HUES6 (cell line): ENCODE results near the gene ZMYM2.

Experiments
- H3K27ac ChIP-seq: 2 replicates; pipeline ENCODE4 v1.7.0; 2013; ENCODE audit warnings: low read depth, mild to moderate bottlenecking, low read length, inconsistent platforms
- H3K27me3 ChIP-seq: 2 replicates; pipeline ENCODE4 v1.6.1; 2013; ENCODE audit warnings: low read length; ENCODE audit not compliant: control insufficient read depth, insufficient read depth
- H3K36me3 ChIP-seq: 2 replicates; pipeline ENCODE4 v1.6.1; 2013; ENCODE audit warnings: low read length; ENCODE audit not compliant: control insufficient read depth, insufficient read depth
- H3K4me1 ChIP-seq: 2 replicates; pipeline ENCODE4 v1.6.1; 2013; ENCODE audit warnings: low read length; ENCODE audit not compliant: control insufficient read depth, insufficient read depth
- H3K4me3 ChIP-seq: 2 replicates; pipeline ENCODE4 v1.5.1; 2013; ENCODE audit warnings: low read depth, low read length
- H3K9ac ChIP-seq: one replicate; pipeline ENCODE4 v1.6.1; 2013; ENCODE audit warnings: mild to moderate bottlenecking, low read length
- H3K9me3 ChIP-seq: 2 replicates; pipeline ENCODE4 v1.6.1; 2013; ENCODE audit warnings: low read depth, low read length; ENCODE audit not compliant: control insufficient read depth, insufficient read depth

The ZMYM2 gene

GRCh38 chr13:19958155-19959111 lies at the start of gene ZMYM2:
TSS of gene ZMYM2 (plus strand) at chr13:19958727. CDS start at chr13:19993073, 34,346 bp downstream.
- Histone ChIP-seq H3K4me1 (peaks cover 12% of the 10 kb centered on the region), H3K36me3 (peaks cover 28% of the 10 kb centered on the region), H3K27me3 (no peaks in the 10 kb centered on the region), H3K4me3 (peak within 1 kb of the TSS; percentile 90), H3K9me3 (no peaks in the 10 kb centered on the region), H3K9ac (peak within 1 kb of the TSS; percentile 98), H3K27ac (peak within 1 kb of the TSS; percentile 99)

- no peak overlapping the region for H3K4me3 ChIP-seq
- no peaks in the 10 kb centered on the region for H3K9me3 ChIP-seq
- H3K27me3 ChIP-seq: no peaks in the 10 kb centered on the region
- H3K27ac ChIP-seq: no peak overlapping the region
- no peaks in the 10 kb centered on the region for H3K36me3 ChIP-seq
- H3K9ac ChIP-seq: no peak overlapping the region
- H3K4me1 ChIP-seq: no peaks in the 10 kb centered on the region
Measured at GRCh38 chr13:19910336-19911072, 48.0 kb upstream of the ZMYM2 start.

- Histone ChIP-seq H3K27me3 (no peaks in the 10 kb centered on the region), H3K9me3 (no peaks in the 10 kb centered on the region), H3K4me1 (no peaks in the 10 kb centered on the region), H3K4me3 (no peak overlapping the region), H3K27ac (no peak overlapping the region), H3K9ac (no peak overlapping the region), H3K36me3 (no peaks in the 10 kb centered on the region)
Measured at GRCh38 chr13:19927117-19927748, 31.3 kb upstream of the ZMYM2 start.

- no peak overlapping the region for H3K9ac ChIP-seq
- no peaks in the 10 kb centered on the region for H3K36me3 ChIP-seq
- H3K27me3 ChIP-seq: no peaks in the 10 kb centered on the region
- no peak overlapping the region for H3K4me3 ChIP-seq
- H3K27ac ChIP-seq: no peak overlapping the region
- H3K9me3 ChIP-seq: no peaks in the 10 kb centered on the region
- no peaks in the 10 kb centered on the region for H3K4me1 ChIP-seq
Measured at GRCh38 chr13:19940106-19940505, 18.4 kb upstream of the ZMYM2 start.

GRCh38 chr13:19950374-19950773 lies 8.2 kb upstream of the ZMYM2 start:
- no peaks in the 10 kb centered on the region for H3K4me1 ChIP-seq
- H3K27me3 ChIP-seq: no peaks in the 10 kb centered on the region
- H3K36me3 ChIP-seq: no peaks in the 10 kb centered on the region
- H3K4me3 ChIP-seq: no peak overlapping the region
- H3K27ac ChIP-seq: no peak overlapping the region
- no peak overlapping the region for H3K9ac ChIP-seq
- H3K9me3 ChIP-seq: no peaks in the 10 kb centered on the region

- Histone ChIP-seq H3K4me3 (no peak overlapping the region), H3K9me3 (no peaks in the 10 kb centered on the region), H3K9ac (no peak overlapping the region), H3K36me3 (no peaks in the 10 kb centered on the region), H3K27me3 (no peaks in the 10 kb centered on the region), H3K4me1 (peaks cover 5% of the 10 kb centered on the region; the same call in 1 of the 2 replicates), H3K27ac (no peak overlapping the region)
Measured at GRCh38 chr13:19952850-19953249, 5.7 kb upstream of the ZMYM2 start.

GRCh38 chr13:19955873-19956559 lies 2.5 kb upstream of the ZMYM2 start:
- no peak overlapping the region for H3K27ac ChIP-seq
- no peaks in the 10 kb centered on the region for H3K9me3 ChIP-seq
- peaks cover 12% of the 10 kb centered on the region for H3K4me1 ChIP-seq
- peaks cover 8% of the 10 kb centered on the region for H3K36me3 ChIP-seq
- H3K4me3 ChIP-seq: no peak overlapping the region
- no peak overlapping the region for H3K9ac ChIP-seq
- H3K27me3 ChIP-seq: no peaks in the 10 kb centered on the region

GRCh38 chr13:19957320-19958154 lies 990 bp upstream of the ZMYM2 start:
- H3K9ac ChIP-seq: peak overlapping the region; percentile 98
- H3K4me1 ChIP-seq: peaks cover 12% of the 10 kb centered on the region
- H3K27ac ChIP-seq: peak overlapping the region; percentile 99
- no peaks in the 10 kb centered on the region for H3K9me3 ChIP-seq
- peaks cover 21% of the 10 kb centered on the region for H3K36me3 ChIP-seq
- peak overlapping the region; percentile 85 for H3K4me3 ChIP-seq
- no peaks in the 10 kb centered on the region for H3K27me3 ChIP-seq

- Histone ChIP-seq H3K4me3 (peak overlapping the region; percentile 90), H3K27ac (peak overlapping the region; percentile 92), H3K9ac (peak overlapping the region; percentile 89), H3K36me3 (peaks cover 34% of the 10 kb centered on the region), H3K27me3 (no peaks in the 10 kb centered on the region), H3K9me3 (no peaks in the 10 kb centered on the region), H3K4me1 (peaks cover 12% of the 10 kb centered on the region)
Measured at GRCh38 chr13:19959141-19959830, 759 bp downstream of the ZMYM2 start.
